ENCODE data around the gene MERTK.
A peak's percentile ranks its signal among the peaks of the same experiment; 100 is the strongest.

MERTK gene

DNA sequence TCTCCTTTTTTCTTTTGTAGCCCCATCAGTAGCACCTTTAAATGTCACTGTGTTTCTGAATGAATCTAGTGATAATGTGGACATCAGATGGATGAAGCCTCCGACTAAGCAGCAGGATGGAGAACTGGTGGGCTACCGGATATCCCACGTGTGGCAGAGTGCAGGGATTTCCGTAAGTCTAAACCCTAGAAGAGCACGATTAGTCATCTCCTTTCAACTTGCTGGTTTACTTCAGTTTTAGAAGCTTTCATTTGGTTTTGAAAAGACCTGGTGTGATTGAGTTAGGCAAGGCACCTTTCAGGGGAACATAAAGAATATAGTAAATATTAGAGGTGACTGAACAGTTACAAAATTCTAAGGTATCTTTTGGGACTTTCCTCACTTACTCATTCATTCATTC, 84.4 kb downstream of the MERTK start:
- no peak for DNase-seq

DNA sequence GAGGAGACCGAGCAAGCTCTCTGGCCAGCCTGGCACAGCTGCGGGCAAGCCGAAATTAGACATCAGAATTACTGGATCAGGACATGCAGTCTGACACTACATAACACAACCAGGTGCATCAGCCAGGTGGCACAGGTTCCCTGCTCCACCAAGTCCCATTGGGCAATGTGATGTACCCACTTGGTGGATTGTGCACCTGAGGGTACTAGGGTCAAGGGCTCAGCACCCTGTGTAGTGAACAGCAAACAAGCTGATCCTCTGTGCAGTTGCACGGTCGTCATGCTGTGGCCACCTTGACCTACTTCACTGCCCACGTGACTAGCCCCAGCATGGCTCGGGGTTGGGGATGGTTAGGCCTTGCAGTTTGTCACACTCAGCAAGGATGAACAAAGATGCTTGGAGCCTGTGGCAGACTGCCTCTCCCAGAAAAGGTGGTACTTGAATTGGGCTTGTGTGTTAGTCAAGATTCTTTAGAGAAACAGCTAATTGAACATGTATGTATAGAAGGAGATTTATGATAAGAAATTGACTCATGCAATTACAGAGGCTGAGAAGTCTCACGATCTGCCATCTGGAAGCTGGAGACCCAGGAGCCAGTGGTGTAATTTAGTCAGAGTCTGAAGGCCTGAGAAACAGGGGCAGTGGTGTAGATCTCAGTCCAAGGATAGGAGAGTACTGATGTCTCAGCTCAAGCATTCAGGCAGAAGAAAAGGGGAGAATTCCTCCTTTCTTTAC, 85.2 kb downstream of the MERTK start:
- DNase-seq, result no peak

DNA sequence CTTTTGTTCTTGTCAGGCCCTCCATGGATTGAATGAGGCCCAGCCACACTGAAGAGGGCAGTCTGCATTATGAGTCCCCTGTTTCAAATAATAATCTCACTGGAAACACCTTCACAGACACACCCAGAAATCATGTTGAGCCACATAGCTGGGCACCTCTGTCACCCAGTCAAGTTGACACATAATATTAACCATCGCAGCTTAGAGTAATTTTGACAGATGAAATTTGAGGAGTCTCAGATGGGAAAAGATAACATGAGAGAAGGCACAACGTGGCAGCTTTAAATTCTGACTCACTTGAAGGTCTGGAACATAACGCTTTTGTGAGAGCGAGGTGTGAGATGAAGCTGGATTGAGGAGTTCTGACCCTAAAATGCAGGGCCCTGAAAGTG, 85.8 kb downstream of the MERTK start:
- no peak for DNase-seq

- DNase-seq, result no peak
Observed at GRCh38 chr2:111985514-111985913, 87.1 kb downstream of the MERTK start.

- DNase-seq, result no peak
Observed at GRCh38 chr2:111986116-111986900, 87.9 kb downstream of the MERTK start.

DNA sequence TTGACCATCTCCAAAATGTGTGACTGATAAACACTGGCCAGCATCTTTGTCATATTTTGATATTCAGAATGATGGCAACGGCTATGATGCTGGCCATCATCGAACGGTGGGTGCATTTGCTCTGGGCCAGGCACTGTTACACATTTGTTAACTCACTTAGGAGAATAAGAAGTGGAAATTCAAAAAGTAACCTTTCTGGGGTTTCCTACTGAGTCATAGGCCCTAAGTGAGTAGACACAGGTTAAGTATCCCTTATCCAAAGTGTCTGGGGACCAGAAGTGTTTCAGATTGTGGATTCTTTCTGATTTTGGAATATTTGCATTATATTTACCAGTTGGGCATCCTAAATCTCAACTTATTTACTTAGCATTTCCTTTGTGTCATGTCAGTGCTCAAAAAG, 92.0 kb downstream of the MERTK start:
- DNase-seq, result no peak

- DNase-seq, result no peak
Observed at GRCh38 chr2:111990856-111991255, 92.4 kb downstream of the MERTK start.

GRCh38 chr2:111994042-111994441, 95.6 kb downstream of the MERTK start:
- no peak for DNase-seq

GRCh38 chr2:111995148-111995547, 96.7 kb downstream of the MERTK start:
- DNase-seq, result no peak

- DNase-seq, result no peak
Observed at GRCh38 chr2:111999809-112000208, 101.4 kb downstream of the MERTK start.

DNA sequence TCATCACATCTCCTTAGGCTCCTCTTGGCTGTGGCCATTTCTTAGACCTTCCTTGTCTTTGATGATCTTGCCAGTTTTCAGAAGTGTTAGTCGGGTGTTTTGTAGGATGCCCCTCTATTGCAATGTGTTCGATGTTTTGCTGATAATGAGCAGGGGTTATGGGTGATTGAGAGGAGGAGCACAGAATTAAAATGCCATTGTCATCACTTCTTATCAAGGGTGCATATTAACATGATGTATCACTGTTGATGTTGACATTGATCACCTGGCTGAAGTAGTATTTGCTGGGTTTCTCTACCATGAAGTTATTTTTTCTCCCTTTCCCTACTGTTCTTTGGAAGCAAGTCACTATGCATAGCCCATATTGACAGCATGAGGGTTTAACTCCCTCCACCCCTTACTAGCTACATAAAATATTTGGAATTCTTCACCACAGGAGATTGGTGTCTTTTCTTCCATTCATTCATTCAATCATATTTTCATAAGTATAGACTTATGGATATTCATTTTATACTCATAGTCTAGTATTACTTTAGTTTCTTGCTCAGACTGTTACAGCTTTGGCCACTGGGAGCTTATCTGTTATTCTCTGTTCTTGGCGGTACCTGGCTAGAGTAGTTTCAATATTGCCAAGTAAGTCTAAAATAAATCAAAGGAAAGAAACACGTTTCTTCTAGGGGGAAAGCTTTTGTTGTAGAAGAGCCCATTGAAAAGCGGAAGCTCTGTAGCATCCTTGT, 102.2 kb downstream of the MERTK start:
- DNase-seq, result no peak

- peak; percentile 51 for DNase-seq
Observed at GRCh38 chr2:112001136-112001715, 102.8 kb downstream of the MERTK start.

- no peak for DNase-seq
Observed at GRCh38 chr2:112001942-112002341, 103.5 kb downstream of the MERTK start.

- no peak for DNase-seq
Observed at GRCh38 chr2:112003576-112004252, 105.3 kb downstream of the MERTK start.

DNA sequence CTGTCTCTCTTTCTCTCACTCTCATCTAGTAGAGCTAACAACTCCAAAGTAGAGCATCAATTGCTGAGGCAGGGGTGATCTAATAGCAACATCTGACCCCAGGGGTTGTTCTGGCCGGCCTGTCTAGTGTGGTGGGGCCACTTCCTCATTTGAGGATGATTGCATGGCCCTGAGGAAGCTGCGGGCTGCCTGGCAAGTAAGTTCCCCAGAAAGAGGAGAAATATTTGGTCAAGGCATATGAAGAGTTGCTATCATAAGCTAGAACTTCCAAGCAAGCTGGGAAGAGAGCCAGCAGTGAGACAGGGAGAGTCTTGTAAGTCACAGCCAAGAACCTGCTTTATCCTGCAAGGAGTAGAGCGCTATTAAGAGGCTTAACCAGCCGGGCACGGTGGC, 105.8 kb downstream of the MERTK start:
- DNase-seq, result peak; percentile 59

DNA sequence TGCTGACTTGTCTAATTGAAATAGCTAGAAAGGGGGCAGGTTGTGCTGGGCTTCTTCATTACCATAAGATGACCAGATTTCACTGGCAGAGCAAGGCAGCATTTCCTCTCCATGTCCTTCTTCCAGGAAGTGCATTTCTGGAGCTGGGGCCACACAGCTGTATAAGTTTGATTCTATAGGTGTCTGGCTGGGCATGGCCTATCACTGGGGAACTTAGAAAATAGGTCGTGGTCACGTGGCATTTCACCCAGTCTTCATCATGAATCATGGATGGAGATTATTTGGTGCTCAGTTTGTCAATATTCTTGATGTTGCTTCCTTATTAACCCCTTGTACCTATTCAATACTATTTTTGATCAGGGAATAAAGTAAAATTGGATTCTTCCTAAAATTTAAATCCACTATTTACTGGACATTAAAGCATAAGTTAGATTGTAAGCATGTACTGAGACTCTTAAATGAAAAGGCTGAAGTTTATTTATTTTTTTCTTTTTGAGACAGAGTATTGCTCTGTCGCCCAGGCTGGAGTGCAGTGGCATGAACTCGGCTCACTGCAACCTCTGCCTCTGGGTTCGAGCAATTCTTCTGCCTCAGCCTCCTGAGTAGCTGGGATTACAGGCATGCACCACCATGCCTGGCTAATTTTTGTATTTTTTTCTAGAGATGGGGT, 107.1 kb downstream of the MERTK start:
- DNase-seq, result no peak

GRCh38 chr2:112006076-112006410, 107.6 kb downstream of the MERTK start:
- no peak for DNase-seq

- DNase-seq, result no peak
Observed at GRCh38 chr2:112007493-112007892, 109.1 kb downstream of the MERTK start.

GRCh38 chr2:112008910-112009485, 110.6 kb downstream of the MERTK start:
- no peak for DNase-seq

- no peak for DNase-seq
Observed at GRCh38 chr2:112010751-112011150, 112.3 kb downstream of the MERTK start.

DNA sequence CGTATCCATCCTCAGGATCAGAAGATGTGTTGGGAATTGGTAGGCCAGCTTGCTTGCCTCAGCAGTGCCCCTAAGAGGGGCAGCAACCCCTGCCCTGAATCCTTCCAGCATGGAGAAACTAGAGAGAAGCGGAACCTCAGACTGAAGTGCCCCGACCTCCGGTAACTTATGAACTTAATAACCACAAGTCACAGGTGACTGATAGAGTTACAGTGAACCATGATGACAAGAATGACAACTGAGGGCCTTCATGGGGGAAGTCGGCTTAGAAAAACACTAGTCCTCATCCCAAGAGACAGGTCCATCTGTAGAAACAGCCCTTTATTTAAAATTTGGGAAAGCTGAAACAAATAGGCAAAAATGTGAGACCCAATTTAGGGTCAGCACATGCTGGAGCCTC, 114.1 kb downstream of the MERTK start:
- no peak for DNase-seq

DNA sequence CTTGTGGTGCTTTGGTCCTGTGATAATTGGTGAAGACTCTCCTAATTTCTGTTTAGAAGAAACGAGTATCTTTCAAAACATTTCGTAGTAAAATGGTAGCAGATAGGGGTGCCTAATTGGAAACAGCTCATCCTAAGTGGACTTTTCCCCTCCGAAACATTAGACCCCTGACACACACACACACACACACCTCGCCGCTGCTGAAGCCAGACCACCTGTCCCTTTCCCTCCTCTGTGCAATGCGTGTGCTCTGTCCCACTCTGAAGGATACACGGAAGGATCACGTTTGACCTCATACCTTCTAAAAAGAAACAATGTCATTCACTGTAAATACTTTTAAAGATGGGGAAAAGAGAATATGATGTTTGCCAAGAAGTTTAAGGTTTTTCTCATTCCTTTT, 120.4 kb downstream of the MERTK start:
- no peak for DNase-seq

All from KG1 (cell line).